ENCODE data around the gene CDH13. TPM values are rescaled to one million over a fixed set of nuclear protein-coding genes. Genes with fewer than 3 reads are reported as not detected.

The CDH13 gene
- total RNA-seq, 1 donor from 2014 or later = 46.4 TPM

GRCh38 chr16:82987767-82988166 is 361.0 kb downstream of the CDH13 start:
- Mint-ChIP-seq H3K4me3 (no peak overlapping the region), H3K27me3 (peaks cover 7% of the 10 kb centered on the region), H3K9me3 (no peaks in the 10 kb centered on the region), H3K4me1 (ENCODE audit: unreplicated experiment) (no peaks in the 10 kb centered on the region), H3K36me3 (no peaks in the 10 kb centered on the region), H3K27ac (no peak overlapping the region)
- DNase-seq (ENCODE audit: extremely low spot score, unreplicated experiment) = no peak
- TF ChIP-seq, protein P1, sequence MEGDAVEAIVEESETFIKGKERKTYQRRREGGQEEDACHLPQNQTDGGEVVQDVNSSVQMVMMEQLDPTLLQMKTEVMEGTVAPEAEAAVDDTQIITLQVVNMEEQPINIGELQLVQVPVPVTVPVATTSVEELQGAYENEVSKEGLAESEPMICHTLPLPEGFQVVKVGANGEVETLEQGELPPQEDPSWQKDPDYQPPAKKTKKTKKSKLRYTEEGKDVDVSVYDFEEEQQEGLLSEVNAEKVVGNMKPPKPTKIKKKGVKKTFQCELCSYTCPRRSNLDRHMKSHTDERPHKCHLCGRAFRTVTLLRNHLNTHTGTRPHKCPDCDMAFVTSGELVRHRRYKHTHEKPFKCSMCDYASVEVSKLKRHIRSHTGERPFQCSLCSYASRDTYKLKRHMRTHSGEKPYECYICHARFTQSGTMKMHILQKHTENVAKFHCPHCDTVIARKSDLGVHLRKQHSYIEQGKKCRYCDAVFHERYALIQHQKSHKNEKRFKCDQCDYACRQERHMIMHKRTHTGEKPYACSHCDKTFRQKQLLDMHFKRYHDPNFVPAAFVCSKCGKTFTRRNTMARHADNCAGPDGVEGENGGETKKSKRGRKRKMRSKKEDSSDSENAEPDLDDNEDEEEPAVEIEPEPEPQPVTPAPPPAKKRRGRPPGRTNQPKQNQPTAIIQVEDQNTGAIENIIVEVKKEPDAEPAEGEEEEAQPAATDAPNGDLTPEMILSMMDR (conservative IDR thresholded peaks at IDR 0.05) = no peak

GRCh38 chr16:82990155-82990554 is 363.4 kb downstream of the CDH13 start:
- no peak overlapping the region for H3K27ac Mint-ChIP-seq
- no peaks in the 10 kb centered on the region for H3K27me3 Mint-ChIP-seq
- TF ChIP-seq, protein P1 (conservative IDR thresholded peaks at IDR 0.05) = no peak
- no peak for DNase-seq (ENCODE audit: extremely low spot score, unreplicated experiment)
- H3K9me3 Mint-ChIP-seq = no peaks in the 10 kb centered on the region
- H3K4me3 Mint-ChIP-seq = no peak overlapping the region
- no peaks in the 10 kb centered on the region for H3K36me3 Mint-ChIP-seq
- no peaks in the 10 kb centered on the region for H3K4me1 Mint-ChIP-seq (ENCODE audit: unreplicated experiment)

GRCh38 chr16:82991410-82991809 is 364.6 kb downstream of the CDH13 start:
- H3K27me3 Mint-ChIP-seq = no peaks in the 10 kb centered on the region
- TF ChIP-seq, protein P1 (conservative IDR thresholded peaks at IDR 0.05) = no peak
- no peaks in the 10 kb centered on the region for H3K4me1 Mint-ChIP-seq (ENCODE audit: unreplicated experiment)
- H3K27ac Mint-ChIP-seq = no peak overlapping the region
- no peak overlapping the region for H3K4me3 Mint-ChIP-seq
- H3K36me3 Mint-ChIP-seq = no peaks in the 10 kb centered on the region
- no peak for DNase-seq (ENCODE audit: extremely low spot score, unreplicated experiment)
- H3K9me3 Mint-ChIP-seq = no peaks in the 10 kb centered on the region

DNA sequence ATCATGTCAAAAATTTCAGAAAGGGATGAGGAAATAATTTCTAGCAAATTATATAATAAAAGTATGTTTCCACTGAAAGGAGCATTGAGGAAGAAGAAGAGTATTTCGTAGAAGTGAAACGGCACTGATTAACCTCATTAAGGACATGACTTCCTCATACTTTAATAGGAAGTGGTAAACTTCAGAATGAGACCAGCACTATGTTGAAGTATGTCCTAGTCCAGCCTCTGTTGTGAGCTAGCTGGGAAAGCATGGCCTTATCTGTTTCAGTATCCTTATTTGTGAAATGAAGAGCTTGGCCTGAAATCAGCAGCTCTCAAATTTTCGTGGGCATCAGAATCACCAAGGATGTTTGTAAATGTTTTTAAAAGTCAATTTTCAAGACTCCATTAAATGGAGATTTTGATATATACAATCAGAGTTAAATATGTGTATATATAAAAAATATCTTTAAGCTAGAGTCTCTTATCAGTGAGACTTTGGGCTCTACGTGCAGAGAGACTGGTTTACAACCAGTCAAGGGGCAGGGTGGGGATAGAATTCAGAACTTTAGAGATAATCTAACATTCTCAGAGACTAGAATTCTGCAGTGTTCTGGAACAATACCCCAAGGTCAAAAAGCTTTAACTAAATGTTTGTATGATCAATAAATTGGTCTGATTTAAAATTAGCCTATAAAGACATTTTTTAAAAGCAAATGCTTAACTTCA is 365.4 kb downstream of the CDH13 start:
- Mint-ChIP-seq H3K9me3 (no peaks in the 10 kb centered on the region), H3K36me3 (no peaks in the 10 kb centered on the region), H3K4me3 (no peak overlapping the region), H3K4me1 (ENCODE audit: unreplicated experiment) (no peaks in the 10 kb centered on the region), H3K27ac (no peak overlapping the region), H3K27me3 (no peaks in the 10 kb centered on the region)
- TF ChIP-seq, protein P1 (conservative IDR thresholded peaks at IDR 0.05) = no peak
- DNase-seq (ENCODE audit: extremely low spot score, unreplicated experiment) = no peak

- no peak overlapping the region for H3K27ac Mint-ChIP-seq
- H3K4me1 Mint-ChIP-seq (ENCODE audit: unreplicated experiment) = no peaks in the 10 kb centered on the region
- no peak overlapping the region for H3K4me3 Mint-ChIP-seq
- H3K27me3 Mint-ChIP-seq = no peaks in the 10 kb centered on the region
- no peaks in the 10 kb centered on the region for H3K9me3 Mint-ChIP-seq
- DNase-seq (ENCODE audit: extremely low spot score, unreplicated experiment) = no peak
- H3K36me3 Mint-ChIP-seq = no peaks in the 10 kb centered on the region
- TF ChIP-seq, protein P1 (conservative IDR thresholded peaks at IDR 0.05) = no peak
Observed at GRCh38 chr16:82992786-82993185, 366.0 kb downstream of the CDH13 start.
